Activated T-cell treated with anti-CD3 and anti-CD28 coated beads for 24 hours (primary cell): ENCODE measurements around the gene LRRC14B.
"Not testable (repeated sequence)": the region's sequence is repeated elsewhere in the genome, so short reads cannot be mapped to it uniquely, and the experiment has no call there.

Experiments
- DNase-seq: peaks from one replicate; pipeline ENCODE4 v3.0.0-alpha.2; 2020; ENCODE audit warnings: low read depth

Gene LRRC14B

DNA sequence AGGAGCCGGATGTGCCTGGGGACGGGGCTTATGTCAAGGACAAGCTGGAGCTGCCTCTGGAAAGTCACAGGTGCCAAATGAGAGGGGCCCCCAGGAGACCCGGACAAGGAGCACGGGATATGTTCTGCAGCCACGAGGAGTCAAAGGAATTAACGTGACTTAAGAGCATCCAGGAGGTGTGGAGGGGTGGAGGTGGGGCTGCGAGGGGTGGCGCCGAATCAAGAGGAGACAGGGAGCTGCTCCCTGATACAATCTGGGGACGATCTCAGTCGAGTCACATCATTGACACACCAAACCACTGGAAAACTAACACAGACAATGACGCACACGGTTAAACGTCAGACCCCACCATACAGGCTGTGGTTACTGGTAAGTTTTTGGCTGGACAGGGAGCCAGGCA is 16.3 kb downstream of the LRRC14B start:
- DNase-seq, result no peak

DNA sequence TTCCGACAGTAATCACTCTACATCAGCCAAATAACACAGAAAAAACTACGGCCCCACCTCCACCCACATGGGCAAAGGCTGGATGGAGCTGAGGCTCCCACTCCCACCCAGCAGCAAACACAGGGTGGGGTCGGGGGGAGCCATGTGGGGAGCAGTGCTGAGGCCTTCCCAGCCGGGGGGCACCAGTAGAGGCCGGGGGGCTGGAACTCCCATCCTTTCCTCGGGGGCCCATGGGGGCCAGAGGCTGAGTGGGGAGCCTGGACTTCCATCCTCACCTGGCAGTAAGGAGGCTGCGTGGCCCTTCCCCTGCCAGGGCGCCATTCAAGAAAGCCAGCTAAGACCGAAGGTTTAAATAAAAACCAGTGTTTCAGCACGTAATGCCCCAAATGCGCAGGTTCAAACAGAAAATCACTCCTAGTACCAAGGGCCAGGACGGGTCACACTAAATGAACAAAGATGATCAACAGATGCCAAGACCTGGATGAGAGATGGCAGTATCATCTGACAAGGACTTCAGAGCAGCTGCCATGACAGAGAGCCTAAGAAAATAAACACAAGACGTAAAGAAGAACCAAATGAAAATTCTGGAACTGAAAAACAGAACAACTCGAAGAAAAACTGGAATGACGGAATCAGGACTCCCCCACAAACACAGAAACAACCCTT is 17.3 kb downstream of the LRRC14B start:
- no peak for DNase-seq

DNA sequence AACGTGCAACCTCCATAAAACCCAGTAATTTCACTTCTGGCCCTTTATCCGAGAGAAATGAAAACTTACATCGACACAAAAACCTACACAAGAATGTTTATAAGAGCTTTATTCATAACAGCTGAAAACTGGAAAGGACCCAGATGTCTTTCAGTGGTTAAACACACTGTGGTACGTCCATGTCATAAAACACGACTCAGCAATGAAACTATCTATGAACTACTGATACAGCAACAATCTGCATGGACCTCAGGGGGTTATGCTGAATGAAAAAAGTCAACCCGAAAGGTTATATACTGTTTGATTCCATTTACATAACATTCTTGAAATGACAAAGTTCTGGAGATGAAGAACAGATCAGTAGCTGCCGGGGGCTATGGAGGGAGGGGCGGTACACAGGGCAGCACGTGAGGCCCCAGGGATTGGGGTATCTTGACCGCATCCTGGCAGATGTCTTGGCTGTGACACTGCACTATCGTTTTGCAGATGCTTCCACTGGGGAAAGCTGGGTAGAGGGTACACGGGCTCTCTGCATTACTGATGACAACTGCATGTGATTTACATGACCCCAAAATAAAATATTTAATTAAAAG is 22.6 kb downstream of the LRRC14B start:
- DNase-seq, result no peak

DNA sequence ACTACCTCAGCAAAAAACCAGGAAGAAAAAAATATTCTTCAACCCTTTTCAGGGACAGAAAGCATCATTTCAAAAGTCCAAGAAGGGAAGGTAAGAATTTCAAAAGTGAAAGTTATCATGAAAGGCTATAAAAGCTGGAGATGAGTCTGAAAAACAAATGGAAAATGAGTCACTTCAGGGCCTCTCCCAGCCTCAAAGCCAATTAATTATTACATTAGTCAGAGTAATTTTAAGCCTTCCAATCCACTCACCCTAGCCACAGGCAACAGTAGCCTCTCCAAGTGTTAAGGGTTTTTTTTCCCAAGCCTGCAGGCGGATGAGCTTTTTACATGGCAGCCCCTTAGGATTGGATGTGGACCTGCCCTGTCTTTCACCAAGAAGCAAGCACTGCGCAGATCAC is 24.0 kb downstream of the LRRC14B start:
- not testable (repeated sequence) for DNase-seq

DNA sequence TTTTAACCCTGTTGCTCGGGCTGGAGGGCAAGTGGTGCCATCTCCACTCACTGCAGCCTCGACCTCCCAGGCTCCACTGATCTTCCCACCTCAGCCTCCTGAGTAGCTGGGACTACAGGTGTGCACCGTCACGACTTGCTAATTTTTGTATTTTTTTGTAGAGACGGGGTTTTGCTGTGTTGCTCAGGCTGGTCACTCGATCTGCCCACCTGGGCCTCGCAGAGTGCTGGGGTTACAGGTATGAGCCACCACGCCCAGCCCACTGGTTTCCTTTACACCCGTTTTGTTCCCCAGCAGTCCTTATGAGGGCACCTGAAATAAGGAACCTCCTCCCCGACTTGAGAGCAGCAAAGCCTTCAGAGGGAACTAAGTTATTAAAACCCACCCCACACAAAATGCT is 24.8 kb downstream of the LRRC14B start:
- not testable (repeated sequence) for DNase-seq

DNA sequence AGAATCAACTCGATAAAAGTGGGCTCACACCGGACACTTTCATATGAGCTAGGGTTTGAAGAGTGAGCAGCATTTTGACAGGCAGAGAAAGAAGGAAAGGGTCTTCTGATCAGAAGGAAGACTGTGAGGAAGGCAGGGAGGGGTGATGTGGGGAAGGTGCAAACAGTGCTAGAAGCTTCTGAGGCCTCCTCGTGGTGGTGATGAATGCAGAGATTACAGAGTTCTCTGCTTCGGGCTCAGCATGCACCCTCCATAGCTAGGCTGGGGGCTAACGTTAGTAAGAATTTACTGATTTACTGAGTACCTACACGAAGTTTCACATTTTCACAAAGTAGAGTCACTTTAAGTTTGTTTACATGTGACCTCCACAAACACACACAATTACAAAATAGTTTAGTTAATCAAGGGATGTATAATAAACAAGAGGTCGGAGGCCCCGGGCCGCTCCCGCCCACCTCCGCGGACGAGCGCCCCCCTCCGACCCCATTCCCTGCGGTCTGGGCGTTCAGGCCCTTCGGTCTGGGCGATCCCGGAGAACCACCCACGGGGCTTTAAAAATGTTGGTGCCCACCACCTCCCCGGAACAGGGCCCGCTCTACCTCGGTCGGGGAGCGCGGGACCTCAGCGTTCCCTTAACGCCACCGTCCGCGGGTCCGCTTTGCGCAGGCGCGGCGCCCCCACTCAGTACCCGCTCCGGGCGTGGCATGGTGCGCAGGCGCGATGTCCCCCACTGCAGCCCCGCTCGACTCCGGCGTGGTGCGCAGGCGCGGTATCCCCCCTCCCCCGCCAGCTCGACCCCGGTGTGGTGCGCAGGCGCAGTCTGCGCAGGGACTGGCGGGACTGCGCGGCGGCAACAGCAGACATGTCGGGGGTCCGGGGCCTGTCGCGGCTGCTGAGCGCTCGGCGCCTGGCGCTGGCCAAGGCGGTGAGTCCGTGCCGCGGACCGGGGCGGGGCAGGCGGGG is 26.5 kb downstream of the LRRC14B start, which contains the start of the genes CCDC127 and SDHA:
TSS of gene CCDC127 (minus strand) at position 660 of the 963 bp plus-strand sequence. CDS start 1,304 bp downstream, outside the sequence.
TSS of gene SDHA (plus strand) at position 827 of the 963 bp plus-strand sequence. CDS start at position 863, 36 bp downstream.
- peak; percentile 99 for DNase-seq

DNA sequence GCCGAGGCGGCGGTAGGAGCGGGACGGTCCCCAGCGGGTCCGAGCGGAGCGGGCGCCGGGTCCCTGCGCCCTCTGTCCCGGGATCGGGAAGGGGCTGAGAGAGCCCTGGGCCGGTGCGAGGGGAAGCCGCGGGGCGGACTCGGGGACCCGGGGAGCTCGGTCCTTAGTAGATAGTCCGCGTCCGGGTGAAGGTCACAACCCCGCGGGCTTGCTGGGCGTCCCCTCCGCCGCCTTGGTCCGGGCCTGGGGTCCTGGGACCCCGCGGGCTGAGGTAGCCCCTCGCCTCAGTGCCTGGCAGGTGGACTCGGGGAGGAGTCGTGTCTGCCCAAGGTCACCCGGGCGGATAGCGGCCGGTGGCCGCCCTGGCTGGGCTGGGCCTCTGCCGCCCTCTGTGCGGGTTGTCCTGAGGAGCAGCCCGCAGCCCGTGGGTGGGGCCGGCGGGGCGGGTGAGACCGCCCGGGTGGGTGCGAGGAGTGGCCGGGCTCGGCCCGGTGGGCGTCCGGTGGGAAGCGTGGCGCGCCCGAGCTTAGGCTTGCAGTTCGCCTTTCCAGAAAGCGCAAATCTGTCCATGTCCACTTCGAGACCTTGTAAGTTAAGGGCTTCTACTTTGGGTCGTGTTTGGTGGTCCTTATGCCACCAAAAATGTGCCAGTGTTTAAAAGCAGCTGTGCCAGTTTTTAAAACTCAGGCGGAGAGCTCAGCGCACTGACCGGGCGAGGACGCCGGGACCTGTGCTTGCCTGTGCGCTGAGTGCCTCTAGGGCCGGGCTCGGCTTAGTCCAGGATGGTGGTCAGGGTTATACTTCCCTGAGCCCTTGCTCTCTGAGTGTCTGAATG is 27.4 kb downstream of the LRRC14B start:
- DNase-seq, result no peak

DNA sequence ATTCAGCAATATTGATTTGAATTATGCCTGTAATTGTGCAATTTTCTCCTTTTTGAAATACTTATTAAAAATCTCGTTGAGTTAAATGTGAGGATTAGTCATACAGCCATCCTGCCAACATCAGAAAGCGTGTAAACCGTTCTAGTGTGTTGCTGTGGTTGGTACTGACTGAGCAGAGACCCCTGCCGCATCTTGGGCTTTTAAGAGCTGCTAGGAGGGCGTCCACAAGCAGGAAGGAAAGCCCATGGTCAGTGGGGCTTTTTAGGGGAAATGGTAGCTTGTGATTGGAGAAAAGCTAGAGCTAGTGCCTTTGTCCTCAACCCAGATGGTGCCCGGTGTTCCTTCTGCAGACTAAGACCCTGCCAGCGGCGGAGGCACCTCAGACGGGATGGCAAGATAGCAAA is 28.2 kb downstream of the LRRC14B start:
- no peak for DNase-seq

DNA sequence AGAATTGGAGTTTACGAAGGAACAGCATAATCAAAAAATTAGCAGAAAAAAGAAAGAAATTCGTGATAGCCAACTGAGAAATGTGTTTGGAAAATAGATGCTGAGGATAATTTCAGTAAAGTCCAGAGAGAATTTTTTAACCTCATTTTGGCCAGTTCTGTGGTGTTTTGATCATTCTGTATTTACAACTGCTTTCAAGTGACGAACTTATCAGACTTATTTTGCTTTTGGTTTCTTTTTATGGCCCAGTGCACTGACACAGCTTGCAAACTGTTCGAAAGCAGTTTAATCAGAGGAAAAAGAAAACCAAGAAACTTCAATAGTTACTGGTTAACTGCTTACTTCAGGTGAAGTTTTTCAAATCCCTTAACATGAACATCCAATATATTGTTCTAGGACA is 28.7 kb downstream of the LRRC14B start:
- no peak for DNase-seq

DNA sequence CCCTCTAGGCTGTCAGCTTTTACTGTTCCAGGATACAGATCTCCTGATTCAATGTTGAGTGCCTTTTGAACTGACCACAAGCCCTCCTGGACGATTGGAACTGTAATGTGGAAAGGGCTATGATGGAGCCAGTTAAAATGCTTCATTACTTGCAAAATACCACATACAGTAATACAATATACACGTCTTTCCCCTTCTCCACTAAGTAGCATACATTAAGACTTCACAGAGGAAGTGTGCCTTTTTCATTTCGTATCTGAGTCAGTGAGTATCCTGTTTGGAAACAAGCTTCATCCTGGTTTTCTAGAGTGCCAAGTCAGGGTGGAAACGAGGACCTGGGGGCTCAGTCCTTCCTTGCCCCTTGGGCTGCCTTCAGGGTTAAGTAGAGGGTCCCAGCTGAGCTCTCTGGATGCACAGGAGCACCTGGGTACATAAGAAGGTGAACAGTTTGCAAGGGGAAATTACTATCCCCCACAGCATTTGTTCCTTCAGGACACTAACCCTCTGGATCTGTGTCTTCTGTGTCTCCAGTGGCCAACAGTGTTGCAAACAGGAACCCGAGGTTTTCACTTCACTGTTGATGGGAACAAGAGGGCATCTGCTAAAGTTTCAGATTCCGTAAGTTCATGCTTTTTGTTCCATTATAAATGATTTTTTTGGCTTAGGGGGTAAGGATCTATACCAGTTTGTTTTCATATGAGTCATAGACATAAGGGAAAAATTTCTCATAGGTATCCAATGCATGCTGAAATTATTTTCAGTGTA is 31.8 kb downstream of the LRRC14B start:
- DNase-seq, result not testable (repeated sequence)

DNA sequence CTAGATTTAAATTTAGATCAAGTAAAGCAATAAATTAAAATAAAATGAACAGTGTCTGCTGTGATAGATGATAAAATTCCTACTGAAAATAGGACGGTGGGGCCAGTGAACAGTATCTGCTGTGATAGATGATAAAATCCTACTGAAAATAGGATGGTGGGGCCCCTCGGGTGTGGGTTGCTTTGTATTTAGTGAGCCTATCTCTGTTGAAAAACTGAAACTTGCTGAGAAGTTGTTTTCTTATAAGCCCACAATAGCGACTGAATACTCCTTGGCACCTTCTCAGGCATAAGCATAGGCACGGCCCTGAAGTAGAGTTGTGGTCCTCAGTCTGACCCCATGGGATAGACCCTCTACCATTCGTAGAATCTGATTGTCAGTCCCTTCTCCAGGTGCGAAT is 32.5 kb downstream of the LRRC14B start:
- no peak for DNase-seq

DNA sequence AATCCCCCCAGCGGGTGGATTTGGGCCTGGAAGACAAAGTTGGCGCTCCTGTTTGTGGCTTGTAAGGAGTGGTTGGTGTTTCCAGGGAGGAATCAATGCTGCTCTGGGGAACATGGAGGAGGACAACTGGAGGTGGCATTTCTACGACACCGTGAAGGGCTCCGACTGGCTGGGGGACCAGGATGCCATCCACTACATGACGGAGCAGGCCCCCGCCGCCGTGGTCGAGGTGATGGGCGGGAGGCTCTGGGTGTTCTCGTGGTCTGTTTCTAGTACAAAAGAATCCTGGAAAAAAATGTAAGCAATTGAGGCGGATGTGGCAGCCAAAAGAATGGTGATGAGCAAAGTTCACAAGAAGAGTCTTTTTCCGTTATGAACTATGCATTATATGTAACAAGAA is 34.0 kb downstream of the LRRC14B start:
- DNase-seq, result no peak

DNA sequence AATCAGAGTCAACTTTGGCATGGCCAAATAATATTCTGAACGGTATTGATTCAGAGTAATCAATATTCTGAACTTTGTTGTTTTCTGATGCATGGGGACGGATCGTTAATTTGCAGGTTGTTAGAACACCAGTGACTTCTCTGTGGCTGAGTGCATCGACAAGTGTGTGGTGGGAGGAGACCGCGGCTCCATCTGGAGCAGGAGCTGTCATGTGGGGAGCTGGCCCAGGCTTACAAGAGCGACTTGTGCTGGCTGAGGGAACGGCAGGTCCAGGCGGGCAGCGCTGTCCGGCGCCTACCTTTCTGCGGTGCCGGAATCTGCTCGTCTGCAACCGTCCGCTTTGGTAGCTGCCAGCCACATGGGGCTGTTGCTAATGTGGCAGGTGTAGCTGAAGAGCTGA is 36.1 kb downstream of the LRRC14B start:
- not testable (repeated sequence) for DNase-seq

DNA sequence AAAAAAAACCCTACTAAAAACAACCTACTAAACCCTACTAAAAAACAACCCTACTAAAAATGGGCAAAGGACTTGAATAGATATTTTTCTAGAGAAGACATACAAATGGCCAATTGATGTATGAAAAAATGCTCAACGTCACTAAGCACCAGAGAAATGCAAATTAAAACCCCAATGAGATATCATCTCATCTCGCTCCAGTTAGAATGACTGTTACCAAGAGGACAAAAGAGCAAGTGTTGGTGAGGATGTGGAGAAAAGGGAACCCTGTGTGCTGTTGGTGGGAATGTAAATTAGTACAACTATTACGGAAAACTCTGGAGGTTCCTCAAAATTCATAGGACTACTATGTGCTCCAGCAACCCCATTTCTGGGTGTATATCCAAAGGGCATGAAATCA is 37.6 kb downstream of the LRRC14B start:
- no peak for DNase-seq

DNA sequence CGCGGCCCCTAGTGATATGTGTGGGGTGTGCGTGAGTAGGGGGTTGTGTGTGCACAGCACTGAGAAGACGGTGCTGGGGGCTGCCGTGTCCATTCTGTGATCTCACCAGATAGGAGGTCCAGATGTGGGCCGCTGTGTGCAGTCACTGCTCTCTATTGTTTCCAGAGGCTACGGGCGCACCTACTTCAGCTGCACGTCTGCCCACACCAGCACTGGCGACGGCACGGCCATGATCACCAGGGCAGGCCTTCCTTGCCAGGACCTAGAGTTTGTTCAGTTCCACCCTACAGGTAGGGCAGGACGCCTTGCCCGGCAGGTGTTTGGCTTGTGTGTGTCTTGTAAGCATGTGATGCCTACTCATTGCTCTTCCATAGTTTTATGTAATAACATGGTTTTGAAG is 39.4 kb downstream of the LRRC14B start:
- DNase-seq, result no peak

DNA sequence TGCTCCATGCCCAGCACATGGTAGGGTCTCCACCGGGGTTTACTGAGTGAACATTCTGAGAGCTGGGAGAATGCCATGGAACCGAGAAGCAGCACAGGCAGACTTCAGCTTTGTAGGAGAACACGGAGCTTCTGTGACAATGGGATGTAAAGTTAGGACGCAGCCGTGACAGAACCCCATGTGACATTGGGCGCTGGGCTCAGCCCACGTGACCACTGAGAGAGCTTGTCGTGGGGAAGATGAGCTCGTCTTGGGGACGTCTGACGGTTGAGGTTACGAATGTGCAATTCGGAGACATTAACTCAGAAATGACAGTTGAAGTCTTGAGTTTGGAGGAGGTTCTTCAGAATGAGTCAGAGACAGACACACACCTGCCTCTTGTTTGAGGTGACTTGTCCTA is 40.4 kb downstream of the LRRC14B start:
- no peak for DNase-seq

DNA sequence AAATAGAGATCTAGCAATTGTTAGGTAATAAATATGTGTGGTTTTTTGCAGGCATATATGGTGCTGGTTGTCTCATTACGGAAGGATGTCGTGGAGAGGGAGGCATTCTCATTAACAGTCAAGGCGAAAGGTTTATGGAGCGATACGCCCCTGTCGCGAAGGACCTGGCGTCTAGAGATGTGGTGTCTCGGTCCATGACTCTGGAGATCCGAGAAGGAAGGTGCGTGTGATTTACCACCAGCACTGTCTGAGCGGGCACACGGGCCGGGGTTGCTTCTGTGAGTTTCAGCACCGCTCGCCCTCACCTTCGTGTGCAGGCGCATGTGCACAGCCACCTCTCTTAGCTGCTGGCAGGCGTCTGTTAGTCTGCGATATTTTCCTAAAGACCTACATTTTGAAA is 42.1 kb downstream of the LRRC14B start:
- DNase-seq, result not testable (repeated sequence)

DNA sequence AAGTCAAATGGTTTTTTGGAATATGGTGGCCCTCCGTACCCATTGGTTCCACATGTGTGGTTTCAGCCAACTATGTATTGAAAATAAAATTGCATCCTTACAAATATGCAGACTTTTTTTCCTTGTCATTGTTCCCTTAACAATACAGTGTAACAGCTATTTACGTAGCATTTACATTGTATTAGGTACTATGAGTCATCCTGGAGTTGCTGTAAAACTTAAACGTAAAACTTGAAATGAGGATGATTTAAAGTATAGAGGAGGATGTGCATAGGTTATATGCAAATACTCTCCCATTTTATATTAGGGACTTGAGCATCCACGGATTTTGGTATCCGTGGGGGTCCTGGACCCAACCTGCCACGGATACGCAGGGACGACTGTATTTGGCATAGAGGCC is 43.2 kb downstream of the LRRC14B start:
- no peak for DNase-seq

DNA sequence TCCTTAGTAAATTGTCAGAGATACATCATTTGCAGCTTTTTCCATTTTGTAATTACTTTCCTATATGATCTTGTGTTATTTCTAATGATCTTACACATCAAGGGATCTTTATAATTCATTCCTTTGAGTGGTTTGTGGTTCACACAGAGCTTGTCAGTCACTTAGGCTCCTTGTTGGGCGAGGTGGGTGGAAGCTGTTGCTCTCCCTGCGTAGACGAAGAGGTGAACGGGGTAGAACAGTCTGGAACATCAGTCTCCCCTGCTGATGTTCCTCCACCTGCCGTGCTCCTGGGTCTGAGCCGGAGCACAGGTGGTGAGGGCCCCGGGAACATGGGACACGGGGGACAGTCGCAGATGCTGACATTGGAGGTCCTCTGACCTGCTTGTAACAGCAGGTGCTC is 44.2 kb downstream of the LRRC14B start:
- DNase-seq, result not testable (repeated sequence)

DNA sequence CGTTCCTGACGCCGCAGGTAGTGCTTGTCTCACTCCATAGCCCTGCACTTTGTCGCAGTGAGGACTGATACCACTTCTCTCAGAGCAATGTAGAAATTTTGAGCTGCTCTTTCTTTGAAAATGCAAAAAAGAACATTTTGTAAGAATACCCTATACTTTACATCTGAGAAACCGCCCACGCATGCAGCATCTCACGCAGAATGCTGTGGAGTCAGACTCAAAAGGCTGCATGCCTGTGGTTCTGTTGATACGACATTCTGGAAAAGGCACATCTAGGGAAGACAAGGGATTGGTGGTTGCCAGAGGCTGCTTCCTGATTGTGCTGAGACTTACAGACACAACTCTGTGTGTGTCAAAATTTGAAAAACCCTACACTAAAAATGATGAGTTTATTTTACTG is 46.6 kb downstream of the LRRC14B start:
- not testable (repeated sequence) for DNase-seq

DNA sequence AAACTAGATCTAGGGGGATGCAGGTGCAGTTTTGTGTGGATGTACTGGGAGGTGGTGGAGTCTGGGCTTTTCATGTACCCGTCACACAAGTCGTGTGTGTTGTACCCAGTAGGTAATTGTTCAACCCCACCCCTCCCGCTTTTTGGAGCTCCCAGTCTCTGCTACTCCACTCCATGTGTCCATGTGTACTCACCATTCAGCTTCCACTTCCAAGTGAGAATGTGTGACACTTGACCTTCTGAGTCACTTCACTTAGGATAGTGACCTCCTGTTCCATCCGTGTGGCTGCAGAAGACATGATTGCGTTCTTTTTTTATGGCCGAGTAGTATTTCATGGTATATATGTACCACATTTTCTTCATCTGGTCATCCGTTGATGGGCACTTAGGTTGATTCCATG is 49.3 kb downstream of the LRRC14B start:
- not testable (repeated sequence) for DNase-seq
